Measurements from ENCODE around the gene RNF214.

DNA sequence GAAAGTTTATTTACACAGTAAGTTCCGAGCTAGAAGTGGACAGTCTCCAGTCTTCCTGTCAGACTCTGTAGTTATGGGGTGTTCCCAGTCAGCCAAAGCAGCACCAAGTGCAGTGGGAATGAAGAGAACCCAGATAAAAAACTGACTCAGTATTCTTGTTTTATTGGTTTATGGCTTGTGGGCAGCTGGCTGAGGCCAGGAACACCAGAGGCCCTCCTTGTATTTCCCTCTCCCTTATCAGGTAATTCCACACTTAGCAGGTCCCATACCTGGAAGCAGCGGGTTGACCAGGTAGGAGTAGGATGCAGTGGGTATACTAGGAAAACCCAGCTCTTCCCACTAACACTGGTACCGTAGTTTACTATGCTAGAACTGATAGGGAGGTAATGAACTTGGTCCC is 55.2 kb downstream of the RNF214 start:
- TF ChIP-seq, protein P1, sequence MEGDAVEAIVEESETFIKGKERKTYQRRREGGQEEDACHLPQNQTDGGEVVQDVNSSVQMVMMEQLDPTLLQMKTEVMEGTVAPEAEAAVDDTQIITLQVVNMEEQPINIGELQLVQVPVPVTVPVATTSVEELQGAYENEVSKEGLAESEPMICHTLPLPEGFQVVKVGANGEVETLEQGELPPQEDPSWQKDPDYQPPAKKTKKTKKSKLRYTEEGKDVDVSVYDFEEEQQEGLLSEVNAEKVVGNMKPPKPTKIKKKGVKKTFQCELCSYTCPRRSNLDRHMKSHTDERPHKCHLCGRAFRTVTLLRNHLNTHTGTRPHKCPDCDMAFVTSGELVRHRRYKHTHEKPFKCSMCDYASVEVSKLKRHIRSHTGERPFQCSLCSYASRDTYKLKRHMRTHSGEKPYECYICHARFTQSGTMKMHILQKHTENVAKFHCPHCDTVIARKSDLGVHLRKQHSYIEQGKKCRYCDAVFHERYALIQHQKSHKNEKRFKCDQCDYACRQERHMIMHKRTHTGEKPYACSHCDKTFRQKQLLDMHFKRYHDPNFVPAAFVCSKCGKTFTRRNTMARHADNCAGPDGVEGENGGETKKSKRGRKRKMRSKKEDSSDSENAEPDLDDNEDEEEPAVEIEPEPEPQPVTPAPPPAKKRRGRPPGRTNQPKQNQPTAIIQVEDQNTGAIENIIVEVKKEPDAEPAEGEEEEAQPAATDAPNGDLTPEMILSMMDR (IDR thresholded peaks at IDR 0.05) = no peak
- no peak for TF ChIP-seq POLR2AphosphoS5 (IDR thresholded peaks at IDR 0.05)
